HG02623 (cell line): ENCODE results near the gene UMOD.
"Not testable (repeated sequence)": the region's sequence is repeated elsewhere in the genome, so short reads cannot be mapped to it uniquely, and the experiment has no call there.

ENCODE experiments used
- ATAC-seq: cut with Tn5 transposase; IDR thresholded peaks from one replicate; pipeline ENCODE4 v1.9.1; 2021; ENCODE audit warnings: moderate library complexity; ENCODE audit not compliant: unreplicated experiment

Gene UMOD

DNA sequence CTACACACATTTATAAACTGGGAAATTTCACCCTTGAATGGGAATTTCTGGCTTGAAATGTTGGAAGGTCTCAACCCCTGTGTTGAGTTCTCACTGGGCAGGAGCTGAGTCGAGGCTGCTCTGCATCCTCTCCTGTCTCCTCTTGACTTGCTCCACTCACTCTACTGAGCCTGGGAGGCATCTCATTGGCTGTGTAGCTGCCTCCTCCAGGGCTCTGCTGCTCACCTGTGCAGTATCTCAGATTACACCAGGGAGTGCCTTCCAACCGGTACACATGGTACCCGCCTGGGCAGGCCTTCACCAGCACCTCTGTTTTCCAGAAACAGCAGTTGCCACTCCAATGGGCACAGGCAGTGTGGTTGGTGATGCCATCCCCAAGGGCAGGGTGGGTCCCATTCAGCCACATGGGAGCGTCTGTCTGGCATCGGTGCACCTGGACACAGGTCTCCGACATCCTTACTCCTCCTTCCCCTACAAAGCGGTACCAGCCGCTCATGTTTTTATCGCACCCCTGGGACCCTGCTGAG lies 28.9 kb downstream of the UMOD start:
- no peak for ATAC-seq

DNA sequence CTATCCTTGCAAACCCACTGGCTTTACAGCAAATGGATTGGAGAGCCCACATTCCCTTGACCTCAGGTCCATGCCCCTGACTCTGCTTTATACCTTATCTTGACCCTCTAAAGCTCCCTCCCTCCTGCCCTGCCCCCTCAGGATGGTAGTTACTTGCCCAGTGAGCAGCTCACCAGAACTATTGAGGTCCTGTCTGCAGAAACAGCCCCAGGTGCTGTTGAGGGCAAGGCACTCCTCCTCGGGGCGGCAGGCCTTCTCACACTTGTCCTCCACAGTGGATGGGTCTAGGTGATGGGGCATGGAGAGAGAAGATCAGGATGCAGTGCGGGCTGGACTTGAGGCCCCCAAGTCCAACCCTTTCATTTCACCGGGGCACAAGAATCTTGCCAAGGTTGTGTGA lies 29.8 kb downstream of the UMOD start:
- no peak for ATAC-seq

DNA sequence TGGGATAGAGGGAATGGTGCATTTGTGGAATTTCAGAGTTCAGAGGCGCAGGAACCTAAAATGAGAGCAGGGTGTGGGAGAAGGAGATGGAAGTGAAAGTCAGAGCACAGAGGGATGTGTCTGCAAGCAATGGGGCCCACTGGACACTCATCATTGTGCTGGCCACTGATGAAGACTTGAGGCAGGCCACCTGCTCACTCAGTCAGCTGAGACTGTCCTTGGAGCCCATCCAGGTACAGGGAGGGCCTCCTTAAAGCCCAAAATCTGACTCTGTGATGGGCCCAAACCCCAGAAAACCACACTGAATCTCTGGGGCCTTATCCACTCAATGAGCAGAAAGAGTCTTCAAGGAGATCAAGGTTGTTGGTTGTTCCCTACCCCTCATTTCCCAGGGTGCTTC lies 30.8 kb downstream of the UMOD start:
- ATAC-seq, result no peak

DNA sequence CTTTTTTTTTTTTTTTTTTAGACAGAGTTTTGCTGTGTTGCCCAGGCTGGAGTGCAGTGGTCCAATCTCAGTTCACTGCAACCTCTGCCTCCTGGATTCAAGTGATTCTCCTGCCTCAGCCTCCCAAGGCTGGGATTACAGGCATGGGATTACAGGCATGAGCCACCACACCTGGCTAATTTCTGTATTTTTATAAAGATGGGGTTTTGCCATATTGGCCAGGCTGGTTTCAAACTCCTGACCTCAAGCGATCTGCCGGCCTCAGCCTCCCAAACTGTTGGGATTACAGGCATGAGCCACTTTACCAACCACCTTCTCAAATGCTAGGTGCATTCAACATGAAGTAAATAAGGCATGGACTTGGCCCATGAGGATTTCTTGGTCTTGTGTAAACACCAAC lies 31.5 kb downstream of the UMOD start:
- ATAC-seq, result not testable (repeated sequence)

DNA sequence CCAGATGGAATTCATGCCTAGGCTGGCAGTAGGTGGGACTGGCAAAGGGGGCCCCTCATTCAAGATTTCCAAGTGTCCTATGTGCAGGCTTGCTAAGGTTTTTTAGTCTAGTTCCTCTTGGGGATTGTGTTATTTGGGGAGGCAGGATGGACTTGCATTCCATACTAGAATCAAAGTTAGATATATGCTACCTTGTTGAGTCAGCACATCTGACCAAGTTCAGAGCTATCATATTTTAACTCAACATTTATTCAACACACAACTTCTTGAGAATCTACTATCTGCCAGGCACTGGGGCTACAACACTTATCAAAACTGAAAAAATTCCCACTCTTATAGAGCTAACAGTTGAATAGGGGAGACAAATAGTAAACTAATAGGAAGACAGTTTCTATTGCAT lies 31.9 kb downstream of the UMOD start:
- no peak for ATAC-seq

DNA sequence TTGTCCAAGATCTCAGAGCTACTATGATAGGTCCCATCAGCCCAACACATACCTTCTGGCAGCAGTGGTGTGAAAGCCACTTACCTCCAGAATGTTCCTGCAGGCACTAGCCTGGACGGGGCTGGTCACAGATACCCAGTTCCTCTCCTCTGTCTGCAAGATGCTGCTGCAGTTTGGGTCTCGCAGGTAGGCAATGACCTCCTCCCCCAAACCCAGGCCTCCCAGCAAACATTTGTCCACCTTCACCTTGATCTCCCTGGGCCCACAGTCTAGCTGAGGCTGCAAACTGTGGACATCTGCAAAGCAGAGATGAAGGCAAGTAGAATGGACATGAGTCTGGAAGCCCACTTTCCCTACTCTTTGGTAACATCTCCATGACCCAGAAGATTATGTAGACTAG lies 32.3 kb downstream of the UMOD start:
- ATAC-seq, result no peak

DNA sequence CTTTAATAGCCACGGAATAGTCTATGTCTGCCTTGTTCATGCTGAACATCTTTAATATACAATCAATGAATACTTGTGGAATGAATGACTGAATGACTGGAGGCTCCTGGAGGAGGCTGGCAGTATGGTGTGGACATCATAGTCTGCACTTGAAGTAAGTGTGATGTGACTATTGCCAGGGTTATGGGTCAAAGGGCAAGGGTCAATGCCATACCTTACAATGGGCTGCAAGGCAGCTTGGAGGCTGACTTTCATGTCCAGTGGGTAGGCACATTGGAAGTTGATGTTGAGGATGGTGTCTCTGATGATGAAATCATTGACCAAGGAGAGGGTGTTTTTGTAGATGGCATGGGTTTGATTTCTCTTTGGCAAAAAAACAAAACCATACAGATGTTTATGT lies 33.1 kb downstream of the UMOD start:
- no peak for ATAC-seq

DNA sequence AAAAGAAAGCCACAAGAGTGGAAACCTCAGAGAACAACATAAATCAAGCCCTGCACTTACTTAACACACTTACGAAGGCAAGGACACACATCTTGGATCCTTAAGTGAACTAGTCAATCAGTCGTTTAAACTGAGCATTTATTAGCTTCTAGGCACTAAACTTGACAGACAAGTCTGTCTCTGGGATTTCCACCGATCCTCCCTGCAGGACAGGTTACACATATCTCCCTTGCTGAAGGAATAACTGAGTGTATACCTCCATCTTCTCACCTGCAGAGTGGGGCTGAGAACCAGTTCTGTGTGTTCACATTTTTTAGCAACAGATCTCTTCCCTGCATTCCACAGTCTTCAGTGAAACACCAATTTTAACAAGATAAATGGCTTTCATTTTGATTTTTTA lies 34.1 kb downstream of the UMOD start:
- no peak for ATAC-seq

DNA sequence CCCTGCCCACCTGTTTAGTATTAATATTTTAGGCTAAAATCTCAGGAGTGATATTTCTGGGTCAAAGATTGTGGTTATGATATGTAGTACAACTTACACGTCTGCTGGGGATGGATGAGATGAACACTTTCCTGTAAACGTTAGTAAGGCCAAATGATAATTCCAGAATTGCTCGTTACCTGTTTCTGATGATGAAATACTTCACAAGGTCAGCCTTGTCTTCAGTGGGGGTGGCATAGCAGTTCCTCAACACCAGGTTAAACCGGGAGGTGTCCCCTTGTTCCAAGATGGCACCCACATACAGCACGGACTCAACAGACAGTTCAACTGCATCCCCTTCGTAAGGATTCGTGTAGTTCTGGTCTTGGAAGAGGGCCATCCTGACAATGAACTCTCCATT lies 34.5 kb downstream of the UMOD start:
- ATAC-seq, result no peak

DNA sequence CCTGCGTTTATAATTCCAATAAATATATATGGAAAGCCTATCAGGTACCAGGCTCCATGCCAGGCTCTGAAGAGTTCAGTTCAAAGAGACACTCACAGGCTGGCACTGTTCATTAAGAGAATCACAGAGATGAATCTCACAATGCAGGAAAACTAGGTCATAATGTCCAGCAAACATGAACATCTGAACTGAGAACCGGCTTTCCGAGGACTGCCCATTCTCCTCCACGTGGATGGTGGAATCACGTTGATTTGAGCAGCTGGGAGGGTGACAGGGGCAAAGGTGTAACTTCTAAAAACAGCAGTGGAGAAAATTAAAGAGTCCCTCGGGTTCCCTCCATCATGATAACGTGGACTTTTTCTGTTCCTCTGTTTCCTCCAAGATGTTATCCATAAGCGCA lies 35.4 kb downstream of the UMOD start:
- ATAC-seq, result no peak

DNA sequence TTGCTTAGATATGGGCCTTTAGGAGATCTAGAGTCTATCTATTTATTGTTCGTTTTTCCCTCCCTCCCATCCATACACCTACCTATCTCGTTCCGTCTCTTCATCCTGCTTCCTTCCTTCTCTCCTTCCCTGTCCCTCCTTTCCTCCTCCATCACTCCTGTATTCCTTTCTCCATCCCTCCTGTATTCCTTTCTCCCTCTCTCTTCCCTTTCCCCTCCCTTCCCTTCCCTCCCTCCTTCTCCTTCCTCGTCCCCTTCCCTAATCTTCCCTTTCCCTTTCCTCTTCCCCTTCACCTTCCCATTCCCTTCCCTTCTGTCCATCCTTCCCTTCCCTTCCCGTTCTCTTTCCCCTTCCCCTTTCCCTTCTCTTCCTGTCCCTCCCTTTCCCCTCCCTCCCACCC lies 35.8 kb downstream of the UMOD start:
- ATAC-seq, result no peak

DNA sequence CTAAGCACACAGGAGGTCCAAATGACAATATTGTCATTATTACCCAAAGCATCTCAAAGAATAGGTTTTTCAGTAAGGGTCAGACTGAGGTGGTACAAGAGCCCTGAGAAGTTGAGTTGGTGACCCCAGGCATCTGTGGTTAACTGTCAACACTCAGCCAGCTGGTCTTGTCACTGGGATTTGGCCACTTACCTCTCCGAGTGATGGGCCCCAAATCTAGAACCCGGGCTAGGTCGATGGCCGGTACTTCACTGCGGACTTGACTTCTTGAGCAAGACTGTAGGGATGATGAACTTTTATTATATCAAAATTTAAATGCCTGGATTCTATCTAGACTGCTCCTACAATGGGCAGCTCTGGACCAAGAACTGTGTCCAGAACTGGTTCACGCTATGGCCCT lies 36.8 kb downstream of the UMOD start:
- ATAC-seq, result no peak

DNA sequence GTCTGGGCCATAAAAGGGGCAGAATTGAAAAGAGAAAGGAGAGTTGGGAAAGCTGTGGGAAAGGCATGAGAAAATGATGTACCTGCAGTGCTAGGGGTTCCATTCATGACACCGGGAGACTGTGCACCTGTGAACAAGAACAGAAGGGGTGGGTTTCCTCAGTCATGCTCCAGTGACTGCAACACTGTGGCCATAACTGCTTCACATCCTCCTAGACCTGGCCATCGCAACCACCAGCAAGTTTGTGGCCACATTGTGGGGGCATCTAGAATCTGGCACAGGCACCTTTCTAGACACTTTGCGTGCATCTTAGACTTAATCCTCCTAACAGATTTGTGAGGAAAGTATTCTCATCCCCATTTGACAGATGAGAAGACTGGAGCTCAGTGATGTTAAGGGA lies 37.9 kb downstream of the UMOD start:
- ATAC-seq, result no peak

DNA sequence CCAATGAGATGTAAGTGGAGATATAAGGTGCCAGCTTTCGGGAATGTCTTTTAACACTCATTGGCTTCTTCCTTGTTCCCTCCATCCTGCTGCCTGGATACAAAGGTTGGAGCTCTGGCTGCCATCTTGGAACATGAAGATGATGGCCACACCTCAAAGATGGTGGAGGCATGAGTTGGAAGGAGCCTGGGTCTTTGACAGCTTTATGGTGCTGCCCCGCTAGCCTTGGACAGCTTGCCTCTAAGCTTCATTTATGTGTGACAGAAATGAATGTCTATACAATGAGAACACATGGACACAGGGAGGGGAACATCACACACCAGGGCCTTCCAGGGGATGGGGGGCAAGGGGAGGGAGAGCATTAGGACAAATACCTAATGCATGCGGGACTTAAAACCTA lies 38.8 kb downstream of the UMOD start:
- no peak for ATAC-seq

DNA sequence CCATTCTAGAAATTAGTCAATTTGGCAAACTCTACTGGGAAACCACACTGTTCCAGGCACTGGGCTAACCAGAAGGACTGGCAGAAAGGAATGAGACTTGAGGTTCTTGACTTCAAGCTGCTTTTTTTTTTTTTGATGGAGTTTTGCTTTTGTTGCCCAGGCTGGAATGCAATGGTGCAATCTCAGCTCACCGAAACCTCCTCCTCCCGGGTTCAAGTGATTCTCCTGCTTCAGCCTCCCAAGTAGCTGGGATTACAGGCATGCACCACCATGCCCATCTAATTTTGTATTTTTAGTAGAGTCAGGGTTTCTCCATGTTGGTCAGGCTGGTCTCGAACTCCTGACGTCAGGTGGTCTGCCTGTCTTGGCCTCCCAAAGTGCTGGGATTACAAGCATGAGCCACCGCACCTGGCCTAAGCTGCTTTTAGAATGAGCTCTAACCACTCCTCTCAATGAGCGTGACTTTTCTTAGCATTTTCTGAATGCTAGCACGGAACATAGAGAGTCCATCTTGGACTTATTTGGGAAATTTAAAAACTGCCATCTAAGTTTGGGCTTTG lies 39.9 kb downstream of the UMOD start:
- not testable (repeated sequence) for ATAC-seq

DNA sequence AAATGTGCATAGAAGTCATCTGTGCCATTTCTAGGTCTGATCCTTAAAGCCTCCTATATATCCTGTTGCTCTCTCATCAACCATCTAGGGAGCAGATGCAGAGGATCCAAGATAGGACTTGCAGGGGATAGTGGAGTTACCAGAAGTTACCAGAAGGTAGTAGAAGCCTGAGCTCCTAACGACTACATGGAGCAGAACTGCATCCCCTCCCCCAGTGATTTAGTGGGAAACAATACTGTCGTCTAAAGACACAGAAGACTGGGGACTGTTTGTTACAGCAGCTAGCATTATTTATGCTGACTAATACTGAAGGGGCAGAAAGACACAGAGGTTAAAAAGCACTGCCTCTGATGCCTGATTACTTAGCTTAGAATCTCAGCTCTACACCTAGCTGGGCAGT lies 41.0 kb downstream of the UMOD start:
- ATAC-seq, result no peak

DNA sequence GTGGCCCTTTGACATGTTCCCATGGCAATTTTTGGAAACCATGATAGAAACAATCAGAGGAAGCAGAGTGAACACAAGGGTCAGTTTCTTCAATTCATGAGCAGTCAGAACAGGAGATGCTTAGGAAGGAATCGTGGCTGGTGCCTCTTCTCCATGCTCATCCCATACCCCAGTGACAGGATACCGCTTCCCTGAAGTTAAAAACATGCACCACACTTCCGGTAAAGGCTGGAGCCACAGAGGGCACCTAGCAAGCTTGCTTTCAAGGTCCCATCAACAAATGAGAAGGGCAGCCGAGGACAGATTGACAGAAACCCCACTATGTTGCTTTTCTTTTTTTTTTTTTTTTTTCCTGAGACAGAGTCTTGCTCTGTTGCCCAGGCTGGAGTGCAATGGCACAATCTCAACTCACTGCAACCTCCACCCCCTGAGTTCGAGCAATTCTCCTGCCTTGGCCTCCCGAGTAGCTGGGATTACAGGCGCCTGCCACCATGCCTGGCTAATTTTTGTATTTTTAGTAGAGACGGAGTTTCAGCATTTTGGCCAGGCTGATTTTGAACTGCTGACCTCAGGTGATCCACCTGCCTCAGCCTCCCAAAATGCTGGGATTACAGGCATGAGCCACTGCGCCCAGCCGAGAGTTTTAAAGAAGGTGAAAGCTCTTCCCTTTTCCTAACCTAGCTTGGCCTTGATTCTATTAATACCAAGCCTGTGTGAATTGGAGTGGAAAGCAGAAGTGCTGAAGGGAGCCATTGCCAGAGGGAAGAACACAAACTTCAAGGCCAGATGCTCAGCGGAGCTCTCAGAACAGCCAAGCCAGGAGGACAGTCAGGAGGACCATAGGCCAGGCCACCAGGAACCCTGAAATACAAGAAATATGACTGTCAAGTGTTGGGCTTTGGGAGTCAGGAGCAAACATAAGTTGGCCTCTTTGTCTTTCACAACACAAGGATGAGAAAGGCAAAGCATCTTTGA lies 41.8 kb downstream of the UMOD start:
- ATAC-seq, result no peak

DNA sequence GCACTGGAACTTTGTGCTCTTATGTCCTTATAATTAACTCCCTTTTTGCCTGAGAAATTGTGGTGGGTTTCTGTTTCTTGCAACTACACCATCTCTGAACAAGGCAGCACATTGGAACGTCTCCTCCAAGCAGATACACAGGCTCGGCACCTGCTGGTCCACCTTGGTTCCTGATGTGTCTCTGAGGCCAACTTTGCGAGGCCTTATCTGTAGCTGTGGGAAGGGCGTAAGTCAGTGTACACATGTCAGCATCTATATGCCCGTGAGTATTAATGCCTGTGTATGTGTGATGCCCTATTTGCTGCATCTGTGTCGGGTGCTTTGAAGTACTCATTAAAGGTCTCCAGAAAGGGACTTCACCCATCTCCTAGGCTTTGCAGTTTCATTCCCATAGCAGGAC lies 42.7 kb downstream of the UMOD start:
- no peak for ATAC-seq

DNA sequence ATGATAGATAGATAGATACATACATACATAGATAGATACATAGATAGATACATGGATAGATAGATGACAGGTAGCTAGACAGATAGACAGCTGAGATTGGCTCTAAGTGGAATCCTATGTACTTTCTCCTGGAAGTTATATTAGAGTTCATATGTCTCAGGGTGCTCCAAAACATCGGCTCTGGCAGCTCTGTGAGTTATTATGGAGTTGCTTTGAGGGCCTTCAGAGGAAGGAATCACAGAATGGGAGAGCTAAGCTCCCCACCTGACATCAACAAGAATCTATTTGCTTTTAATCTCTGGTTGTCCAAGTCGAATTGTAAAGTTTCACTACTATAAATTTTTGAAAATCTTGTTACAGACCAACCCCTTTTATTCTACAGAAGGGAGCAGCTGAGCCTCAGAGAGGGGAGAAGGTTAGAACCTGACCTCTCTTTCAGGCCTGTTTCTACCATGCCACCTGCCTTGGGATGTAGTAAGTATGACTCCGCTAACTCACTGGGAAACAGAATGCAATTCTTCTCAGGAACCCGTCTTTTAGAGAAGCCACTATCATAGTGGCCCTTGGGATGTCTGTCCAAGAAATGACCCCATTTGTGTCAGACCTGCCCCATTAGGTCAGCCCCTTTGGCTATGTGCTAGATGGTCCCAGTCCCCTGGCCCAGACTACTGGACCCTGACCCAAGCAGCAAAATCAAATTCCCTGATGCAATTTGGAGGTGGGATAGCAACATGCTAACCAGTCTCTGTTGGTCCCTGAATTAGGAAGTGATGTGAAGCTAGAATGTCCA lies 43.5 kb downstream of the UMOD start:
- ATAC-seq, result no peak

DNA sequence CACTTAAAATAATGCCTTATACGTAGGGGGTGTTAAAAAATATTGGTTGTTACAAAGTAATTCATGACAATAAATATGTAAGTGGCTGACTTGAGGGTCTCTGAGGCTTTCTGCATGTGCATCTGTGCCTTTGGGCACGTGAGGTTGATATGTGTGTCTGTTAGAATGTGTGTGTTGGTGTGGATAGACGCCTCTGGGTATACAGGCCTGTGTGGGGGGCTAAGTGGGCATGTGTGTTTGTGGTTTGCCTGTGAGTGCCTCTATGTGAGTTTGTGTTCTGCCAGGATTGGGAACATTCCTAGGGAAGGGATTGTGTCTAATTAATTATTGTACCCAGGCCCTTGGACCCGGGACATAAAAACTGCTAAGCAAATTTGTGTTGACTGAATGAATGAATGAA lies 44.2 kb downstream of the UMOD start:
- no peak for ATAC-seq

DNA sequence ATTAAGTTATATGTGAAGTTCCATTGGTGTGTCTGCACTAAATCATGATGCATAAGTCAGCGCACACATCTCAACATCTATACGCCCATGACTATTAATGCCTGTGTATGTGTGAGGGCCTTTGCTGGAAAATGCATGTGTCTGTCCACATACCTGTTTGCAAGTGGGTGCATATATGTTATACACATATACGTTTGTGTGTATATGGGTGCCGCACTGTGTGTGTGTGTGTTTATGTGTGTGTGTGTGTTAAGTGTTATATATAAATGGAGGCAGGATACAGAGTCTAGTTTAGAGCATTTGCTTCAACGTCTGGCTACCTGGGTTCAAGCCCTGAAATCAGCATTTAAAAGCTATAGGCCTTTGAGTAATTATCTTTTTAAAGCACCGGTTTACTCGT lies 44.7 kb downstream of the UMOD start:
- no peak for ATAC-seq

DNA sequence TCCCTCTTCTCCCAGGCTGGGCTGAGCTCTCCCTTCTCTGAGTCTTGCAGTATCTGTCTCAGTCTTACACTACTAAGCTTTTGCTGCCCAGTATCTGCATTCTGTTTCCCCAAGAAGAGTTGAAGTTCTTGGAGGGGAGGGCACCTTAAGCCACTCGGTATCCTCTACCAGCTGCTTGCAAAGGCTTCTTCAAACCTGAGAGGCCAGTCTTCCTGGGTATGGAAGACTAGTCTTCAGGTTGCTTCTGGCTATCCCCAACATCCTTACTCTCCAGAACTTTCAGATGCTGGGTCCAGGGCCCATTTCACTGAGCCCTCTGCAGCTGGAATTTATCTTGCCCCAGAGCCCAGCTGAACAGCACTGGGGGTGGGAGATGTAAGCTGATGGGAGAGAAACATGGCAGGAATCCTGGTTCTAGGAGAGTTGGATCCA lies 45.3 kb downstream of the UMOD start:
- ATAC-seq, result no peak
